HepG2 (cell line): Measurements from ENCODE around the gene WDFY1. TPM values are rescaled to one million over a fixed set of nuclear protein-coding genes. Genes with fewer than 3 reads are reported as not detected.

Experiments
- ARHGAP35 ChIP-seq: sonication (generic); formaldehyde crosslinking; IDR thresholded peaks from 2 replicates; pipeline ENCODE4 v1.9.0; 2022; ENCODE audit warnings: mild to moderate bottlenecking, inconsistent platforms, moderate library complexity, missing genetic modification reagents, borderline replicate concordance
- CSRNP1 ChIP-seq: sonication (generic); formaldehyde crosslinking; IDR thresholded peaks from 2 replicates; pipeline ENCODE4 v1.8.1; 2023; ENCODE audit warnings: mild to moderate bottlenecking, missing genetic modification reagents
- DNMT3B ChIP-seq: conservative IDR thresholded peaks from 2 replicates; pipeline ENCODE4 v1.6.1; 2016; ENCODE audit warnings: missing biosample characterization, control low read depth
- EEA1 ChIP-seq: sonication (generic); formaldehyde crosslinking; IDR thresholded peaks from 2 replicates; pipeline ENCODE4 v1.5.1; 2020; ENCODE audit warnings: mild to moderate bottlenecking, missing genetic modification reagents, borderline replicate concordance
- GFI1 ChIP-seq: sonication (generic); formaldehyde crosslinking; IDR thresholded peaks from 2 replicates; pipeline ENCODE4 v1.5.0; 2020; ENCODE audit warnings: missing genetic modification reagents, mild to moderate bottlenecking, borderline replicate concordance
- HES4 ChIP-seq: sonication (generic); formaldehyde crosslinking; IDR thresholded peaks from 2 replicates; pipeline ENCODE4 v1.9.0; 2021; ENCODE audit warnings: mild to moderate bottlenecking, missing genetic modification reagents, borderline replicate concordance
- HIVEP1 ChIP-seq: sonication (generic); formaldehyde crosslinking; IDR thresholded peaks from 2 replicates; pipeline ENCODE4 v1.4.0; 2020; ENCODE audit warnings: mild to moderate bottlenecking, missing genetic modification reagents
- ISX ChIP-seq: sonication (generic); formaldehyde crosslinking; conservative IDR thresholded peaks from 2 replicates; pipeline ENCODE4 v1.5.0; 2020; ENCODE audit warnings: missing genetic modification reagents
- MBNL3 ChIP-seq: fragments of 250-450 bp; sonication (Bioruptor Pico); conservative IDR thresholded peaks from 2 replicates; pipeline ENCODE4 v1.8.0; 2022; ENCODE audit warnings: mild to moderate bottlenecking, inconsistent platforms
- MTF1 ChIP-seq: sonication (generic); formaldehyde crosslinking; IDR thresholded peaks from 2 replicates; pipeline ENCODE4 v1.5.0; 2020; ENCODE audit warnings: missing genetic modification reagents
- POLR2AphosphoS2 ChIP-seq: IDR thresholded peaks from 2 replicates; pipeline ENCODE4 v1.6.1; 2011; ENCODE audit warnings: low read depth, low read length, improper control_type of control experiment
- RERE ChIP-seq: IDR thresholded peaks from 2 replicates; pipeline ENCODE4 v1.6.1; 2016; ENCODE audit warnings: low read depth, missing genetic modification reagents, missing compliant biosample characterization
- ZBTB14 ChIP-seq: sonication (generic); formaldehyde crosslinking; IDR thresholded peaks from 2 replicates; pipeline ENCODE4 v1.4.0; 2020; ENCODE audit warnings: missing genetic modification reagents
- ZBTB34 ChIP-seq: sonication (generic); formaldehyde crosslinking; IDR thresholded peaks from 2 replicates; pipeline ENCODE4 v1.8.0; 2022; ENCODE audit warnings: mild to moderate bottlenecking, missing genetic modification reagents
- ZNF143 ChIP-seq: sonication (generic); formaldehyde crosslinking; IDR thresholded peaks from 2 replicates; pipeline ENCODE4 v1.4.0; 2020; ENCODE audit warnings: missing genetic modification reagents
- ZNF350 ChIP-seq: sonication (generic); formaldehyde crosslinking; IDR thresholded peaks from 2 replicates; pipeline ENCODE4 v1.4.0; 2020; ENCODE audit warnings: mild to moderate bottlenecking, low read depth, missing genetic modification reagents, borderline replicate concordance
- ZNF780A ChIP-seq: sonication (generic); formaldehyde crosslinking; IDR thresholded peaks from 2 replicates; pipeline ENCODE4 v1.8.0; 2022; ENCODE audit warnings: mild to moderate bottlenecking, missing genetic modification reagents, moderate library complexity
- ZNF883 ChIP-seq: sonication (generic); formaldehyde crosslinking; IDR thresholded peaks from 2 replicates; pipeline ENCODE4 v1.5.1; 2020; ENCODE audit warnings: mild to moderate bottlenecking, missing genetic modification reagents; ENCODE audit errors: not compliant biosample characterization
- ZSCAN30 ChIP-seq: sonication (generic); formaldehyde crosslinking; IDR thresholded peaks from 2 replicates; pipeline ENCODE4 v1.5.0; 2020; ENCODE audit warnings: mild to moderate bottlenecking, missing genetic modification reagents
- polyA plus RNA-seq, 8 experiments: library from polyadenylated mRNA; depleted of rRNA in 3 of 8; stranded (reverse) in 7 of 8; unstranded in 1 of 8; fragments of >200 nt; fragmentation: Illumina TruSeq in 4 of 8; extraction: Trizol in 4 of 8; gene quantifications; 2 replicates each; pipeline versions ENCODE4 v1.2.1 to v1.2.3, GENCODE V29; 2011 to 2016; ENCODE audit warnings: low read depth in 4 of 8, missing spikeins in 1 of 8, mixed read lengths in 1 of 8; ENCODE audit not compliant: insufficient read depth in 1 of 8
- total RNA-seq, 5 experiments: library from RNA; depleted of rRNA; stranded (reverse); fragments of >200 nt; fragmentation: Illumina TruSeq; extraction: Trizol; gene quantifications; 2 replicates each; pipeline ENCODE4 v1.2.3, GENCODE V29; 2016; ENCODE audit warnings: low read depth in 1 of 5

Gene WDFY1
- total and polyA plus RNA-seq, 2 of the 13 experiments (the other 11 are each of a cell fraction or from before 2014, with no cell fraction given), result 77.0 to 78.4 TPM

- TF ChIP-seq RERE (CRISPR knock-in tag) (no peak; the same call in 1 of the 2 replicates), DNMT3B (CRISPR knock-in tag) (peak; percentile 91; the same call in 1 of the 2 replicates), ZBTB34 (CRISPR knock-in tag) (peak; percentile 95), HES4 (CRISPR knock-in tag) (0 out of 2 replicates have a peak, but pooled peaks have one; percentile 44), ZBTB14 (CRISPR knock-in tag) (no peak), POLR2AphosphoS2 (peak; percentile 51; the same call in 1 of the 2 replicates), ZNF143 (CRISPR knock-in tag) (peak; percentile 47; the same call in 1 of the 2 replicates), ARHGAP35 (CRISPR knock-in tag) (peak; percentile 72; the same call in 1 of the 2 replicates), MTF1 (no peak), GFI1 (CRISPR knock-in tag) (peak; percentile 43), MBNL3 (CRISPR knock-in tag) (no peak), ZSCAN30 (CRISPR knock-in tag) (no peak), ZNF883 (CRISPR knock-in tag) (no peak), CSRNP1 (CRISPR knock-in tag) (no peak), ZNF780A (CRISPR knock-in tag) (no peak), EEA1 (CRISPR knock-in tag) (no peak), ISX (CRISPR knock-in tag) (no peak), HIVEP1 (CRISPR knock-in tag) (peak; percentile 94), ZNF350 (CRISPR knock-in tag) (peak; percentile 97; the same call in 1 of the 2 replicates)
These were observed 14.8 kb downstream of the WDFY1 start (continued) for GRCh38 chr2:223930103-223930976.
